HCT116 (cell line): Measurements from ENCODE around the gene ABTB2. TPM values are rescaled to one million over a fixed set of nuclear protein-coding genes. Genes with fewer than 3 reads are reported as not detected.

Experiments
- ATAC-seq: fragments of 200-7000 bp; cut with Tn5 transposase; 2 replicates; pipeline ENCODE4 v1.9.1; 2020; ENCODE audit warnings: mild to moderate bottlenecking, moderate library complexity
- BruUV-seq: library from RNA; stranded (reverse); fragments of 400-500 nt; replicated peaks from 2 replicates; lab custom pipeline; 2021; lab: Mats Ljungman, UMichigan
- CTCF ChIA-PET: fragments of 300-600 bp; sonication (Branson Sonifier 250); formaldehyde crosslinking; loops from one replicate; lab custom pipeline; 2021; ENCODE audit warnings: antibody characterized with exemption; lab: Charles Lee
- POLR2A ChIA-PET: fragments of 300-600, 350-600 bp; sonication (Branson Sonifier 250); formaldehyde crosslinking; loops from one replicate; lab custom pipeline; 2021; ENCODE audit warnings: antibody characterized with exemption; lab: Charles Lee
- RAD21 ChIA-PET, 2 experiments: fragments of 300-600 bp; sonication (Branson Sonifier 250); formaldehyde crosslinking; loops; one replicate each; lab custom pipeline; 2023; ENCODE audit warnings: low total read pairs in 2 of 2; ENCODE audit not compliant: uncharacterized antibody in 2 of 2, unreplicated experiment in 2 of 2, low non-redundant PET in 1 of 2; lab: Charles Lee
- DNase-seq: peaks from one replicate; pipeline ENCODE4 v3.0.0-alpha.2; 2010; ENCODE audit warnings: low read depth, low spot score
- H2AFZ ChIP-seq: fragments of 200-600 bp; shearing (Covaris generic), sonication (generic); 2 replicates; pipeline ENCODE4 v1.6.1; 2017; ENCODE audit warnings: low read depth, mixed run types, mixed read lengths, antibody characterized with exemption, low read length; ENCODE audit not compliant: poor library complexity, severe bottlenecking
- H3K27ac ChIP-seq: 2 replicates; pipeline ENCODE4 v1.5.1; 2012; ENCODE audit warnings: low read depth, low read length
- H3K27me3 ChIP-seq: fragments of 200-600 bp; sonication (generic); 2 replicates; pipeline ENCODE4 v1.6.1; 2016; ENCODE audit warnings: mixed run types, low read length, mixed read lengths; ENCODE audit not compliant: insufficient read depth
- H3K36me3 ChIP-seq, 2 experiments: fragments of 200-500 bp in 1 of 2; fragments of 200-600 bp in 1 of 2; sonication (Bioruptor generic) in 1 of 2; sonication (generic) in 1 of 2; 2 replicates each; pipeline versions ENCODE4 v1.5.1 to v1.6.1; 2014 to 2016; ENCODE audit warnings: low read length in 2 of 2, inconsistent platforms in 1 of 2, mixed read lengths in 1 of 2, mixed run types in 1 of 2; ENCODE audit not compliant: insufficient read depth in 2 of 2, control insufficient read depth in 1 of 2
- H3K4me1 ChIP-seq, 2 experiments: fragments of 200-600 bp in 1 of 2; sonication (generic) in 1 of 2; 2 replicates each; pipeline versions ENCODE4 v1.5.1 to v1.6.1; 2012 to 2017; ENCODE audit warnings: low read length in 2 of 2, inconsistent platforms in 1 of 2, mild to moderate bottlenecking in 1 of 2, mixed read lengths in 1 of 2, mixed run types in 1 of 2, moderate library complexity in 1 of 2; ENCODE audit not compliant: insufficient read depth in 2 of 2, control insufficient read depth in 1 of 2
- H3K4me2 ChIP-seq: fragments of 200-600 bp; sonication (generic); 2 replicates; pipeline ENCODE4 v1.6.1; 2017; ENCODE audit warnings: mixed run types, low read length, mixed read lengths
- H3K4me3 ChIP-seq, 2 experiments: fragments of 200-600 bp in 1 of 2; sonication (generic) in 1 of 2; replicated peaks in 1 of 2; 2 replicates each; pipeline ENCODE4 v1.5.1; 2011 to 2016; ENCODE audit warnings: low read length in 2 of 2, control low read depth in 1 of 2, low read depth in 1 of 2, mild to moderate bottlenecking in 1 of 2, mixed read lengths in 1 of 2, mixed run types in 1 of 2
- H3K79me2 ChIP-seq: fragments of 200-600 bp; sonication (generic); 2 replicates; pipeline ENCODE4 v1.6.1; 2017; ENCODE audit warnings: mild to moderate bottlenecking, mixed run types, low read length, moderate library complexity, mixed read lengths; ENCODE audit not compliant: insufficient read depth
- H3K9ac ChIP-seq: fragments of 200-600 bp; sonication (generic); 2 replicates; pipeline ENCODE4 v1.6.1; 2016; ENCODE audit warnings: low read length, mixed read lengths
- H3K9me2 ChIP-seq: fragments of 200-600 bp; sonication (generic), shearing (Covaris generic); 2 replicates; pipeline ENCODE4 v1.6.1; 2017; ENCODE audit warnings: mixed run types, mild to moderate bottlenecking, moderate library complexity; ENCODE audit not compliant: insufficient read depth
- H3K9me3 ChIP-seq, 2 experiments: fragments of 200-500 bp in 1 of 2; fragments of 200-600 bp in 1 of 2; sonication (Bioruptor generic) in 1 of 2; sonication (generic) in 1 of 2; 2 replicates each; pipeline ENCODE4 v1.6.1; 2014 to 2017; ENCODE audit warnings: low read length in 2 of 2, mixed read lengths in 2 of 2, inconsistent platforms in 1 of 2, low read depth in 1 of 2, mild to moderate bottlenecking in 1 of 2, mixed run types in 1 of 2, moderate library complexity in 1 of 2; ENCODE audit not compliant: control insufficient read depth in 1 of 2, insufficient read depth in 1 of 2
- H4K20me1 ChIP-seq: fragments of 200-600 bp; sonication (generic), shearing (Covaris generic); 2 replicates; pipeline ENCODE4 v1.6.1; 2017; ENCODE audit warnings: mixed run types, mild to moderate bottlenecking, moderate library complexity; ENCODE audit not compliant: insufficient read depth
- ATF3 ChIP-seq: IDR thresholded peaks from 2 replicates; pipeline ENCODE4 v1.6.1; 2012
- CEBPB ChIP-seq: IDR thresholded peaks from 2 replicates; pipeline ENCODE4 v1.6.1; 2012; ENCODE audit warnings: low read depth
- EGR1 ChIP-seq: IDR thresholded peaks from 2 replicates; pipeline ENCODE4 v1.6.1; 2012; ENCODE audit warnings: low read depth
- ELF1 ChIP-seq: IDR thresholded peaks from 2 replicates; pipeline ENCODE4 v1.6.1; 2012; ENCODE audit warnings: low read depth, borderline replicate concordance
- EZH2 ChIP-seq: fragments of 200-600 bp; sonication (generic); IDR thresholded peaks from 2 replicates; pipeline ENCODE4 v1.6.1; 2017; ENCODE audit warnings: antibody characterized with exemption, mixed run types
- EZH2phosphoT487 ChIP-seq: fragments of 200-600 bp; IDR thresholded peaks from 2 replicates; pipeline ENCODE4 v1.6.1; 2018; ENCODE audit warnings: antibody characterized with exemption, borderline replicate concordance
- JUND ChIP-seq: IDR thresholded peaks from 2 replicates; pipeline ENCODE4 v1.6.1; 2012
- POLR2A ChIP-seq: IDR thresholded peaks from 2 replicates; pipeline ENCODE4 v1.7.0; 2011; ENCODE audit warnings: borderline replicate concordance; ENCODE audit not compliant: insufficient read depth, insufficient read length; ENCODE audit errors: extremely low read depth
- POLR2AphosphoS5 ChIP-seq: IDR thresholded peaks from 2 replicates; pipeline ENCODE4 v1.6.1; 2011; ENCODE audit warnings: mild to moderate bottlenecking, low read depth, low read length, moderate library complexity
- RAD21 ChIP-seq: IDR thresholded peaks from 2 replicates; pipeline ENCODE4 v1.6.1; 2012; ENCODE audit warnings: low read depth, mild to moderate bottlenecking
- SIN3A ChIP-seq: IDR thresholded peaks from 2 replicates; pipeline ENCODE4 v1.6.1; 2012; ENCODE audit warnings: low read depth
- SRF ChIP-seq: IDR thresholded peaks from 2 replicates; pipeline ENCODE4 v1.6.1; 2012; ENCODE audit warnings: low read depth
- TCF7L2 ChIP-seq: IDR thresholded peaks from 2 replicates; pipeline ENCODE4 v1.7.0; 2011; ENCODE audit warnings: borderline replicate concordance, inconsistent platforms; ENCODE audit not compliant: insufficient read depth, insufficient read length; ENCODE audit errors: extremely low read depth
- YY1 ChIP-seq: IDR thresholded peaks from 2 replicates; pipeline ENCODE4 v1.6.1; 2011; ENCODE audit warnings: low read length, low read depth, moderate library complexity, mild to moderate bottlenecking; ENCODE audit not compliant: insufficient replicate concordance; ENCODE audit errors: extremely low read depth
- ZBTB33 ChIP-seq: IDR thresholded peaks from 2 replicates; pipeline ENCODE4 v1.6.1; 2011; ENCODE audit warnings: mild to moderate bottlenecking, low read length, moderate library complexity; ENCODE audit not compliant: insufficient replicate concordance; ENCODE audit errors: extremely low read depth
- ZNF274 ChIP-seq: fragments of 200-500 bp; sonication (Bioruptor generic); IDR thresholded peaks from 2 replicates; pipeline ENCODE4 v1.6.1; 2014; ENCODE audit warnings: mild to moderate bottlenecking, low read depth, low read length, inconsistent platforms
- intact Hi-C: fragments of 100-400 bp; cut with micrococcal nuclease; formaldehyde crosslinking; loops from 2 replicates; pipeline ENCODE4 v1.10.0; 2022
- total RNA-seq: library from RNA; stranded (reverse); gene quantifications from one replicate; pipeline ENCODE4 v1.2.1, GENCODE V29; 2021; ENCODE audit not compliant: unreplicated experiment
- TF ChIP-seq, protein P1 (sequence below), 3 experiments: fragments of 200-600 bp in 1 of 3; sonication (generic) in 1 of 3; IDR thresholded peaks in 2 of 3; conservative IDR thresholded peaks in 1 of 3; 2 replicates each; pipeline ENCODE4 v1.5.1; 2012 to 2017; ENCODE audit warnings: low read depth in 2 of 3, low read length in 2 of 3, antibody characterized with exemption in 1 of 3, borderline replicate concordance in 1 of 3, control low read depth in 1 of 3, mild to moderate bottlenecking in 1 of 3, mixed read lengths in 1 of 3, mixed run types in 1 of 3, moderate library complexity in 1 of 3; ENCODE audit not compliant: insufficient read depth in 1 of 3
- TF ChIP-seq, protein P2 (sequence below): IDR thresholded peaks from 2 replicates; pipeline ENCODE4 v1.6.1; 2012; ENCODE audit warnings: low read depth

ABTB2 gene
- total RNA-seq, 1 experiment from 2014 or later, result 6.8 TPM

DNA sequence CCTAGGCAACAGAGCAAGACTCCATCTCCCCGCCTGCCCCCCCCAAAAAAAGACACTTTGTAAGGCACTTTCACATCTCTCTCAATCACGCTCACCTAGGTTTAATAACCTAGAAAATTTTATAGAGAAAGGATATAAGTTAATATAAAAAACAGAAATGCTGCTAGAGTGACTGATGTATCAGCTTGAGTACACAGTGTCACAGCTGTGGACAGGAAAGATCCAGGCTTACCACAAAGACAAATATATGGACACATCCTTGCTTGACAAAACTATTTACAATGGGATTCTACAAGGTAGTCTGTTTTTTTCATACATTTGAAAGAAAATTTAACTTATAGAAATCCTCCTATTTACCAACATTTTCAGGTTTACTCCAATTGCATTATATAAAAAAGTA lies 96.7 kb downstream of the ABTB2 start:
- POLR2A ChIA-PET, result no interaction called here
- H4K20me1 ChIP-seq, result no peaks in the 10 kb centered on the region
- no peak overlapping the region for H2AFZ ChIP-seq
- intact Hi-C loops, result loop anchor here (5.0 kb wide), 1 partner anchor 96 kb away; the partner anchor contains the start of gene ABTB2
- no peak overlapping the region for H3K27ac ChIP-seq
- no peaks in the 10 kb centered on the region for H3K79me2 ChIP-seq
- no peaks in the 10 kb centered on the region for H3K36me3 ChIP-seq
- H3K4me2 ChIP-seq, result no peak overlapping the region
- H3K4me3 ChIP-seq, result no peak overlapping the region
- peaks cover 37 to 38% of the 10 kb centered on the region in 2 experiments for H3K4me1 ChIP-seq
- ATAC-seq, result no peak
- TF ChIP-seq TCF7L2, result no peak
- TF ChIP-seq CEBPB, result no peak
- no peak for TF ChIP-seq EZH2phosphoT487
- TF ChIP-seq, protein P1, sequence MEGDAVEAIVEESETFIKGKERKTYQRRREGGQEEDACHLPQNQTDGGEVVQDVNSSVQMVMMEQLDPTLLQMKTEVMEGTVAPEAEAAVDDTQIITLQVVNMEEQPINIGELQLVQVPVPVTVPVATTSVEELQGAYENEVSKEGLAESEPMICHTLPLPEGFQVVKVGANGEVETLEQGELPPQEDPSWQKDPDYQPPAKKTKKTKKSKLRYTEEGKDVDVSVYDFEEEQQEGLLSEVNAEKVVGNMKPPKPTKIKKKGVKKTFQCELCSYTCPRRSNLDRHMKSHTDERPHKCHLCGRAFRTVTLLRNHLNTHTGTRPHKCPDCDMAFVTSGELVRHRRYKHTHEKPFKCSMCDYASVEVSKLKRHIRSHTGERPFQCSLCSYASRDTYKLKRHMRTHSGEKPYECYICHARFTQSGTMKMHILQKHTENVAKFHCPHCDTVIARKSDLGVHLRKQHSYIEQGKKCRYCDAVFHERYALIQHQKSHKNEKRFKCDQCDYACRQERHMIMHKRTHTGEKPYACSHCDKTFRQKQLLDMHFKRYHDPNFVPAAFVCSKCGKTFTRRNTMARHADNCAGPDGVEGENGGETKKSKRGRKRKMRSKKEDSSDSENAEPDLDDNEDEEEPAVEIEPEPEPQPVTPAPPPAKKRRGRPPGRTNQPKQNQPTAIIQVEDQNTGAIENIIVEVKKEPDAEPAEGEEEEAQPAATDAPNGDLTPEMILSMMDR (IDR thresholded peaks at IDR 0.05 in 2 of 3, conservative IDR thresholded peaks at IDR 0.05 in 1 of 3; ENCODE audit: borderline replicate concordance in 1 of 3, insufficient read depth in 1 of 3, low read depth in 2 of 3, low read length in 2 of 3), result no peak
- no peak for TF ChIP-seq SIN3A
- TF ChIP-seq SRF, result no peak
- TF ChIP-seq ZNF274, result no peak
- TF ChIP-seq ZBTB33, result no peak
- TF ChIP-seq, protein P2, sequence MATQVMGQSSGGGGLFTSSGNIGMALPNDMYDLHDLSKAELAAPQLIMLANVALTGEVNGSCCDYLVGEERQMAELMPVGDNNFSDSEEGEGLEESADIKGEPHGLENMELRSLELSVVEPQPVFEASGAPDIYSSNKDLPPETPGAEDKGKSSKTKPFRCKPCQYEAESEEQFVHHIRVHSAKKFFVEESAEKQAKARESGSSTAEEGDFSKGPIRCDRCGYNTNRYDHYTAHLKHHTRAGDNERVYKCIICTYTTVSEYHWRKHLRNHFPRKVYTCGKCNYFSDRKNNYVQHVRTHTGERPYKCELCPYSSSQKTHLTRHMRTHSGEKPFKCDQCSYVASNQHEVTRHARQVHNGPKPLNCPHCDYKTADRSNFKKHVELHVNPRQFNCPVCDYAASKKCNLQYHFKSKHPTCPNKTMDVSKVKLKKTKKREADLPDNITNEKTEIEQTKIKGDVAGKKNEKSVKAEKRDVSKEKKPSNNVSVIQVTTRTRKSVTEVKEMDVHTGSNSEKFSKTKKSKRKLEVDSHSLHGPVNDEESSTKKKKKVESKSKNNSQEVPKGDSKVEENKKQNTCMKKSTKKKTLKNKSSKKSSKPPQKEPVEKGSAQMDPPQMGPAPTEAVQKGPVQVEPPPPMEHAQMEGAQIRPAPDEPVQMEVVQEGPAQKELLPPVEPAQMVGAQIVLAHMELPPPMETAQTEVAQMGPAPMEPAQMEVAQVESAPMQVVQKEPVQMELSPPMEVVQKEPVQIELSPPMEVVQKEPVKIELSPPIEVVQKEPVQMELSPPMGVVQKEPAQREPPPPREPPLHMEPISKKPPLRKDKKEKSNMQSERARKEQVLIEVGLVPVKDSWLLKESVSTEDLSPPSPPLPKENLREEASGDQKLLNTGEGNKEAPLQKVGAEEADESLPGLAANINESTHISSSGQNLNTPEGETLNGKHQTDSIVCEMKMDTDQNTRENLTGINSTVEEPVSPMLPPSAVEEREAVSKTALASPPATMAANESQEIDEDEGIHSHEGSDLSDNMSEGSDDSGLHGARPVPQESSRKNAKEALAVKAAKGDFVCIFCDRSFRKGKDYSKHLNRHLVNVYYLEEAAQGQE, result no peak
- no peak for TF ChIP-seq EGR1
- no peak for TF ChIP-seq JUND
- TF ChIP-seq POLR2A, result no peak
- TF ChIP-seq EZH2, result no peak
- no peak for TF ChIP-seq RAD21
- TF ChIP-seq ATF3, result no peak
- TF ChIP-seq POLR2AphosphoS5, result no peak
- no peak for TF ChIP-seq YY1
- no peak for TF ChIP-seq ELF1
- TF ChIP-seq, all 23 proteins: peak for 0
- Histone ChIP-seq H3K9me2 (no peaks in the 10 kb centered on the region), H3K27me3 (no peaks in the 10 kb centered on the region), H3K9ac (no peak overlapping the region), H3K9me3 (no peaks in the 10 kb centered on the region)
- no peak for DNase-seq
- RAD21 ChIA-PET, result no interaction called here
- no TSS peak for BruUV-seq
- CTCF ChIA-PET, result no interaction called here
